ENCODE results near the gene NR5A2. TPM values are rescaled to one million over a fixed set of nuclear protein-coding genes. Genes with fewer than 3 reads are reported as not detected.

The NR5A2 gene
- total RNA-seq, 2 experiments from 2014 or later: 0.13 to 0.15 TPM

- Mint-ChIP-seq H3K9me3 (no peaks in the 10 kb centered on the region), H3K4me1 (peaks cover 41% of the 10 kb centered on the region), H3K27ac (no peak overlapping the region), H3K27me3 (peaks cover 1% of the 10 kb centered on the region), H3K36me3 (ENCODE audit: low read depth) (no peaks in the 10 kb centered on the region), H3K4me3 (no peak overlapping the region)
- ChIA-PET POLR2A (no interaction called here), CTCF (no interaction called here)
- no peak for DNase-seq
Measured at GRCh38 chr1:200152336-200152735, 124.8 kb downstream of the NR5A2 start.

GRCh38 chr1:200153277-200154055, 126.0 kb downstream of the NR5A2 start:
- Mint-ChIP-seq H3K27ac (peak overlapping the region; percentile 71), H3K27me3 (peaks cover 3% of the 10 kb centered on the region)
- POLR2A ChIA-PET: interaction anchor here (0.7 kb wide), 1 partner anchor 9 kb away, joined by 4 read pairs; no protein-coding TSS in a partner anchor

GRCh38 chr1:200154069-200154767, 126.7 kb downstream of the NR5A2 start:
- ChIA-PET CTCF (interaction anchor here (1.0 to 1.4 kb wide), 2 partner anchors 11 to 149 kb away, joined by 3 read pairs; no protein-coding TSS in a partner anchor), POLR2A (interaction anchor here (0.8 to 1.3 kb wide), 3 partner anchors 8 to 145 kb away, joined by 3 read pairs; no protein-coding TSS in a partner anchor)
- Mint-ChIP-seq H3K4me3 (peak overlapping the region; percentile 44), H3K9me3 (no peaks in the 10 kb centered on the region), H3K4me1 (peaks cover 41% of the 10 kb centered on the region), H3K27ac (peak overlapping the region; percentile 86), H3K36me3 (ENCODE audit: low read depth) (no peaks in the 10 kb centered on the region), H3K27me3 (peaks cover 3% of the 10 kb centered on the region)
- peak; percentile 73 for DNase-seq

More at GRCh38 chr1:200153277-200154055, 126.0 kb downstream of the NR5A2 start:
- Mint-ChIP-seq H3K9me3 (no peaks in the 10 kb centered on the region), H3K36me3 (ENCODE audit: low read depth) (no peaks in the 10 kb centered on the region), H3K4me1 (peaks cover 41% of the 10 kb centered on the region), H3K4me3 (peak overlapping the region; percentile 5)
- CTCF ChIA-PET: interaction anchor here (0.9 to 1.4 kb wide), 2 partner anchors 10 to 14 kb away, joined by 3 read pairs; no protein-coding TSS in a partner anchor
- peak; percentile 45 for DNase-seq

GRCh38 chr1:200157715-200158114, 130.2 kb downstream of the NR5A2 start:
- Mint-ChIP-seq H3K9me3 (no peaks in the 10 kb centered on the region), H3K27ac (no peak overlapping the region), H3K4me3 (no peak overlapping the region), H3K36me3 (ENCODE audit: low read depth) (no peaks in the 10 kb centered on the region), H3K4me1 (peaks cover 21% of the 10 kb centered on the region), H3K27me3 (peaks cover 3% of the 10 kb centered on the region)
- DNase-seq: no peak
- ChIA-PET CTCF (interaction anchor here (0.6 to 1.2 kb wide), 2 partner anchors 65 to 361 kb away, joined by 3 read pairs; no protein-coding TSS in a partner anchor), POLR2A (no interaction called here)

- ChIA-PET POLR2A (no interaction called here), CTCF (no interaction called here)
- Mint-ChIP-seq H3K36me3 (ENCODE audit: low read depth) (no peaks in the 10 kb centered on the region), H3K9me3 (no peaks in the 10 kb centered on the region), H3K27ac (no peak overlapping the region), H3K4me3 (no peak overlapping the region), H3K27me3 (peaks cover 3% of the 10 kb centered on the region), H3K4me1 (no peaks in the 10 kb centered on the region)
- no peak for DNase-seq
Measured at GRCh38 chr1:200161801-200162200, 134.3 kb downstream of the NR5A2 start.

- Mint-ChIP-seq H3K27ac (no peak overlapping the region), H3K4me1 (no peaks in the 10 kb centered on the region), H3K9me3 (no peaks in the 10 kb centered on the region), H3K4me3 (no peak overlapping the region), H3K27me3 (peaks cover 2% of the 10 kb centered on the region), H3K36me3 (ENCODE audit: low read depth) (no peaks in the 10 kb centered on the region)
- POLR2A ChIA-PET: no interaction called here
- DNase-seq: no peak
- CTCF ChIA-PET: no interaction called here
Measured at GRCh38 chr1:200162258-200162657, 134.7 kb downstream of the NR5A2 start.

GRCh38 chr1:200162877-200163276, 135.4 kb downstream of the NR5A2 start:
- DNase-seq: no peak
- no peaks in the 10 kb centered on the region for H3K9me3 Mint-ChIP-seq
- ChIA-PET POLR2A (no interaction called here), CTCF (no interaction called here)
- no peaks in the 10 kb centered on the region for H3K36me3 Mint-ChIP-seq (ENCODE audit: low read depth)
- H3K27me3 Mint-ChIP-seq: no peaks in the 10 kb centered on the region
- no peak overlapping the region for H3K4me3 Mint-ChIP-seq
- H3K27ac Mint-ChIP-seq: no peak overlapping the region
- H3K4me1 Mint-ChIP-seq: no peaks in the 10 kb centered on the region

GRCh38 chr1:200163911-200164310, 136.4 kb downstream of the NR5A2 start:
- H3K27me3 Mint-ChIP-seq: no peaks in the 10 kb centered on the region
- DNase-seq: no peak
- H3K4me3 Mint-ChIP-seq: no peak overlapping the region
- no peak overlapping the region for H3K27ac Mint-ChIP-seq
- H3K4me1 Mint-ChIP-seq: no peaks in the 10 kb centered on the region
- no peaks in the 10 kb centered on the region for H3K36me3 Mint-ChIP-seq (ENCODE audit: low read depth)
- ChIA-PET CTCF (no interaction called here), POLR2A (no interaction called here)
- no peaks in the 10 kb centered on the region for H3K9me3 Mint-ChIP-seq

- Mint-ChIP-seq H3K36me3 (ENCODE audit: low read depth) (no peaks in the 10 kb centered on the region), H3K4me3 (no peak overlapping the region), H3K27ac (no peak overlapping the region), H3K4me1 (no peaks in the 10 kb centered on the region), H3K9me3 (no peaks in the 10 kb centered on the region), H3K27me3 (no peaks in the 10 kb centered on the region)
- CTCF ChIA-PET: no interaction called here
- POLR2A ChIA-PET: no interaction called here
- no peak for DNase-seq
Measured at GRCh38 chr1:200165493-200166220, 138.1 kb downstream of the NR5A2 start.

- H3K4me1 Mint-ChIP-seq: no peaks in the 10 kb centered on the region
- CTCF ChIA-PET: no interaction called here
- H3K9me3 Mint-ChIP-seq: no peaks in the 10 kb centered on the region
- no peak for DNase-seq
- H3K36me3 Mint-ChIP-seq (ENCODE audit: low read depth): no peaks in the 10 kb centered on the region
- no peak overlapping the region for H3K27ac Mint-ChIP-seq
- no peaks in the 10 kb centered on the region for H3K27me3 Mint-ChIP-seq
- POLR2A ChIA-PET: no interaction called here
- H3K4me3 Mint-ChIP-seq: no peak overlapping the region
Measured at GRCh38 chr1:200166411-200166810, 138.9 kb downstream of the NR5A2 start.

- no peaks in the 10 kb centered on the region for H3K4me1 Mint-ChIP-seq
- no peaks in the 10 kb centered on the region for H3K36me3 Mint-ChIP-seq (ENCODE audit: low read depth)
- no peak for DNase-seq
- peaks cover 2% of the 10 kb centered on the region for H3K27me3 Mint-ChIP-seq
- no peak overlapping the region for H3K27ac Mint-ChIP-seq
- ChIA-PET CTCF (no interaction called here), POLR2A (no interaction called here)
- H3K4me3 Mint-ChIP-seq: no peak overlapping the region
- H3K9me3 Mint-ChIP-seq: no peaks in the 10 kb centered on the region
Measured at GRCh38 chr1:200168926-200169325, 141.4 kb downstream of the NR5A2 start.

GRCh38 chr1:200172311-200172710, 144.8 kb downstream of the NR5A2 start:
- Mint-ChIP-seq H3K27me3 (peaks cover 5% of the 10 kb centered on the region), H3K36me3 (ENCODE audit: low read depth) (no peaks in the 10 kb centered on the region), H3K27ac (no peak overlapping the region), H3K9me3 (no peaks in the 10 kb centered on the region), H3K4me1 (no peaks in the 10 kb centered on the region), H3K4me3 (no peak overlapping the region)
- ChIA-PET POLR2A (no interaction called here), CTCF (no interaction called here)
- no peak for DNase-seq

- Mint-ChIP-seq H3K27ac (no peak overlapping the region), H3K9me3 (no peaks in the 10 kb centered on the region), H3K36me3 (ENCODE audit: low read depth) (no peaks in the 10 kb centered on the region), H3K4me3 (no peak overlapping the region), H3K4me1 (no peaks in the 10 kb centered on the region), H3K27me3 (peaks cover 5% of the 10 kb centered on the region)
- CTCF ChIA-PET: no interaction called here
- POLR2A ChIA-PET: no interaction called here
- no peak for DNase-seq
Measured at GRCh38 chr1:200173097-200173618, 145.6 kb downstream of the NR5A2 start.
